GM21360 (cell line): ENCODE data around the gene SF3A2.
A peak's percentile ranks its signal among the peaks of the same experiment; 100 is the strongest.

Experiments used
- ATAC-seq: cut with Tn5 transposase; IDR thresholded peaks from one replicate; pipeline ENCODE4 v1.9.1; 2021; ENCODE audit warnings: mild to moderate bottlenecking, moderate library complexity; ENCODE audit not compliant: unreplicated experiment

SF3A2 gene

GRCh38 chr19:2252055-2252796 lies 15.6 kb downstream of the SF3A2 start:
- no peak for ATAC-seq

GRCh38 chr19:2252797-2253105 lies 16.1 kb downstream of the SF3A2 start:
- ATAC-seq, result no peak

- ATAC-seq, result no peak
These were observed 16.8 kb downstream of the SF3A2 start for GRCh38 chr19:2253106-2254063.

- no peak for ATAC-seq
These were observed 17.6 kb downstream of the SF3A2 start for GRCh38 chr19:2254064-2254872.

- no peak for ATAC-seq
These were observed 18.7 kb downstream of the SF3A2 start for GRCh38 chr19:2255112-2255845.

- no peak for ATAC-seq
These were observed 19.5 kb downstream of the SF3A2 start, which contains the start of gene JSRP1 for GRCh38 chr19:2255982-2256685. Gene JSRP1, minus strand, starts transcription at chr19:2256417. Its CDS starts 1,103 bp downstream, at chr19:2255314.

- ATAC-seq, result no peak
These were observed 22.7 kb downstream of the SF3A2 start for GRCh38 chr19:2259336-2259735.

GRCh38 chr19:2260341-2260805 lies 23.7 kb downstream of the SF3A2 start:
- no peak for ATAC-seq

- ATAC-seq, result no peak
These were observed 25.0 kb downstream of the SF3A2 start for GRCh38 chr19:2261438-2262172.

GRCh38 chr19:2266183-2266993 lies 29.8 kb downstream of the SF3A2 start:
- ATAC-seq, result no peak

GRCh38 chr19:2268480-2268830 lies 31.8 kb downstream of the SF3A2 start:
- ATAC-seq, result no peak

- ATAC-seq, result no peak
These were observed 32.2 kb downstream of the SF3A2 start for GRCh38 chr19:2268861-2269243.

GRCh38 chr19:2269244-2270156 lies 32.9 kb downstream of the SF3A2 start:
- ATAC-seq, result peak; percentile 44

- ATAC-seq, result no peak
These were observed 33.5 kb downstream of the SF3A2 start for GRCh38 chr19:2270157-2270422.

GRCh38 chr19:2270423-2271233 lies 34.0 kb downstream of the SF3A2 start:
- no peak for ATAC-seq

- ATAC-seq, result no peak
These were observed 34.8 kb downstream of the SF3A2 start for GRCh38 chr19:2271234-2272103.
